PC-9 (cell line): ENCODE data around the gene FES. TPM values are rescaled to one million over a fixed set of nuclear protein-coding genes. Genes with fewer than 3 reads are reported as not detected.

Experiments used
- BruUV-seq: library from RNA; stranded (reverse); fragments of 400-500 nt; replicated peaks from 2 replicates; lab custom pipeline; 2021; lab: Mats Ljungman, UMichigan
- CTCF ChIA-PET: fragments of 300-600 bp; sonication (Branson Sonifier 250); formaldehyde crosslinking; loops from one replicate; lab custom pipeline; 2022; ENCODE audit warnings: antibody characterized with exemption; lab: Charles Lee
- POLR2A ChIA-PET: fragments of 300-600 bp; sonication (Branson Sonifier 250); formaldehyde crosslinking; loops from one replicate; lab custom pipeline; 2022; ENCODE audit warnings: antibody characterized with exemption; ENCODE audit not compliant: unreplicated experiment; lab: Charles Lee
- DNase-seq, 2 experiments: peaks; one replicate each; pipeline versions ENCODE4 v3.0.0 to v3.0.0-alpha.2; 2015 to 2022; ENCODE audit warnings: mixed read lengths in 1 of 2
- H2AFZ ChIP-seq: fragments of 200-600 bp; sonication (generic); 2 replicates; pipeline ENCODE4 v1.8.1; 2017; ENCODE audit warnings: antibody characterized with exemption
- H3F3A ChIP-seq: fragments of 200-600 bp; sonication (generic); 2 replicates; pipeline ENCODE4 v1.8.1; 2017; ENCODE audit warnings: antibody characterized with exemption, mild to moderate bottlenecking, low read depth; ENCODE audit not compliant: insufficient read depth
- H3K27ac ChIP-seq: fragments of 200-600 bp; sonication (generic); 2 replicates; pipeline ENCODE4 v1.6.1; 2016; ENCODE audit warnings: mixed run types
- H3K27me3 ChIP-seq: fragments of 200-600 bp; sonication (generic); 2 replicates; pipeline ENCODE4 v1.6.1; 2016; ENCODE audit warnings: low read depth, mixed run types; ENCODE audit not compliant: insufficient read depth
- H3K36me3 ChIP-seq: fragments of 200-600 bp; sonication (generic); 2 replicates; pipeline ENCODE4 v1.6.1; 2016; ENCODE audit warnings: low read depth, mixed run types
- H3K4me1 ChIP-seq: fragments of 200-600 bp; sonication (generic); replicated peaks from 2 replicates; pipeline ENCODE4 v1.6.1; 2016; ENCODE audit warnings: mixed run types; ENCODE audit not compliant: insufficient read depth
- H3K4me2 ChIP-seq: fragments of 200-600 bp; sonication (generic); 2 replicates; pipeline ENCODE4 v1.6.1; 2017; ENCODE audit warnings: mixed run types
- H3K4me3 ChIP-seq: fragments of 200-600 bp; sonication (generic); 2 replicates; pipeline ENCODE4 v1.6.1; 2016; ENCODE audit warnings: mixed run types
- H3K79me2 ChIP-seq: fragments of 200-600 bp; sonication (generic); 2 replicates; pipeline ENCODE4 v1.6.1; 2017; ENCODE audit warnings: low read depth, mixed run types
- H3K9me2 ChIP-seq: fragments of 200-600 bp; sonication (generic); 2 replicates; pipeline ENCODE4 v1.8.1; 2017; ENCODE audit warnings: mild to moderate bottlenecking; ENCODE audit not compliant: insufficient read depth
- H3K9me3 ChIP-seq: fragments of 200-600 bp; sonication (generic); 2 replicates; pipeline ENCODE4 v1.8.1; 2016; ENCODE audit warnings: low read depth; ENCODE audit not compliant: insufficient read depth
- H4K20me1 ChIP-seq: fragments of 200-600 bp; sonication (generic); 2 replicates; pipeline ENCODE4 v1.8.1; 2017; ENCODE audit not compliant: insufficient read depth
- CTCF ChIP-seq: fragments of 200-600 bp; sonication (generic); conservative IDR thresholded peaks from 2 replicates; pipeline ENCODE4 v1.6.1; 2017; ENCODE audit warnings: mixed run types, antibody characterized with exemption, mild to moderate bottlenecking, moderate library complexity
- EZH2 ChIP-seq: fragments of 200-600 bp; sonication (generic); IDR thresholded peaks from 2 replicates; pipeline ENCODE4 v1.8.0; 2017; ENCODE audit warnings: antibody characterized with exemption, low read depth
- intact Hi-C: fragments of 100-400 bp; cut with micrococcal nuclease; formaldehyde crosslinking; loops from one replicate; pipeline ENCODE4 v1.10.0; 2022; ENCODE audit not compliant: unreplicated experiment
- total RNA-seq: library from RNA; stranded (reverse); gene quantifications from 2 replicates; pipeline ENCODE4 v1.2.3, GENCODE V29; 2021

Gene FES
- total RNA-seq, 1 experiment from 2014 or later, result 3.8 TPM

- no TSS peak for BruUV-seq
- Histone ChIP-seq H3K4me1 (peaks cover 33% of the 10 kb centered on the region), H4K20me1 (no peaks in the 10 kb centered on the region), H3K79me2 (peaks cover 11% of the 10 kb centered on the region), H3F3A (peaks cover 15% of the 10 kb centered on the region; the same call in 1 of the 2 replicates), H3K4me2 (peak within 1 kb of the TSS; percentile 73), H2AFZ (peak within 1 kb of the TSS; percentile 100), H3K27ac (peak within 1 kb of the TSS; percentile 58), H3K9me3 (no peaks in the 10 kb centered on the region), H3K9me2 (no peaks in the 10 kb centered on the region), H3K4me3 (peak within 1 kb of the TSS; percentile 88), H3K27me3 (no peaks in the 10 kb centered on the region), H3K36me3 (no peaks in the 10 kb centered on the region)
- intact Hi-C loops, result loop anchor here (1.0 to 10.0 kb wide), 7 partner anchors 29 to 830 kb away; partner anchors contain the start of genes BLM, IDH2 and MAN2A2
- peak; percentile 84 to 89 for DNase-seq
- POLR2A ChIA-PET, result interaction anchor here (0.5 to 0.6 kb wide), 3 partner anchors 31 to 1879 kb away, joined by 3 to 7 read pairs (median 4); no protein-coding TSS in a partner anchor
- peak; percentile 88 for TF ChIP-seq CTCF
- no peak for TF ChIP-seq EZH2
- CTCF ChIA-PET, result interaction anchor here (0.6 to 2.2 kb wide), 10 partner anchors 10 to 866 kb away, joined by 3 to 11 read pairs (median 4); partner anchors contain the start of genes MAN2A2 and VPS33B
Observed at GRCh38 chr15:90931828-90932659, 47.7 kb downstream of the FES start, which contains the start of gene HDDC3. TSS of gene HDDC3 (minus strand) at chr15:90932549. CDS start at chr15:90932540, 9 bp downstream.

GRCh38 chr15:90932660-90932991 is 48.3 kb downstream of the FES start:
- DNase-seq, result no peak
- peaks cover 33% of the 10 kb centered on the region for H3K4me1 ChIP-seq
- H3K27ac ChIP-seq, result no peak overlapping the region
- ChIA-PET CTCF (interaction anchor here (0.6 to 2.2 kb wide), 6 partner anchors 30 to 866 kb away, joined by 3 to 11 read pairs (median 4); partner anchors contain the start of genes MAN2A2 and VPS33B), POLR2A (no interaction called here)
- H3K79me2 ChIP-seq, result peaks cover 11% of the 10 kb centered on the region
- H3K9me3 ChIP-seq, result no peaks in the 10 kb centered on the region
- peak overlapping the region; percentile 100 for H2AFZ ChIP-seq
- no peaks in the 10 kb centered on the region for H3K36me3 ChIP-seq
- H3K27me3 ChIP-seq, result no peaks in the 10 kb centered on the region
- TF ChIP-seq CTCF (peak; percentile 19; the same call in 1 of the 2 replicates), EZH2 (no peak)
- peak overlapping the region; percentile 88; the same call in 1 of the 2 replicates for H3K4me3 ChIP-seq
- H4K20me1 ChIP-seq, result no peaks in the 10 kb centered on the region
- no TSS peak for BruUV-seq
- intact Hi-C loops, result loop anchor here (1.0 to 10.0 kb wide), 5 partner anchors 101 to 830 kb away; partner anchors contain the start of genes BLM and IDH2
- no peaks in the 10 kb centered on the region for H3K9me2 ChIP-seq
- H3K4me2 ChIP-seq, result peak overlapping the region; percentile 73
- peaks cover 15% of the 10 kb centered on the region; the same call in 1 of the 2 replicates for H3F3A ChIP-seq

- Histone ChIP-seq H3K9me2 (no peaks in the 10 kb centered on the region), H3K4me1 (peaks cover 33% of the 10 kb centered on the region), H3K79me2 (peaks cover 11% of the 10 kb centered on the region), H3K4me2 (no peak overlapping the region), H3K27me3 (no peaks in the 10 kb centered on the region), H3K4me3 (no peak overlapping the region), H3K9me3 (no peaks in the 10 kb centered on the region), H3F3A (peaks cover 15% of the 10 kb centered on the region; the same call in 1 of the 2 replicates), H2AFZ (no peak overlapping the region), H4K20me1 (no peaks in the 10 kb centered on the region), H3K36me3 (no peaks in the 10 kb centered on the region), H3K27ac (no peak overlapping the region)
- no TSS peak for BruUV-seq
- ChIA-PET POLR2A (interaction anchor here (0.6 kb wide), 1 partner anchor 429 kb away, joined by 6 read pairs; no protein-coding TSS in a partner anchor), CTCF (interaction anchor here (0.5 to 2.2 kb wide), 3 partner anchors 16 to 31 kb away, joined by 3 to 15 read pairs (median 11); partner anchors contain the start of gene MAN2A2)
- no peak for DNase-seq
- TF ChIP-seq EZH2 (no peak), CTCF (no peak)
- intact Hi-C loops, result loop anchor here (5.0 to 10.0 kb wide), 4 partner anchors 216 to 831 kb away; partner anchors contain the start of genes BLM and IDH2
Observed at GRCh38 chr15:90933301-90933700, 49.0 kb downstream of the FES start.
